NCI-H82 treated with DMSO at 0.1 percent for 48 hours (cell line): Measurements from ENCODE around the gene UBE2E2.

Source experiments
- DNase-seq: peaks from one replicate; lab custom pipeline; 2025; ENCODE audit not compliant: unreplicated experiment; lab: John Stamatoyannopoulos, UW

The UBE2E2 gene

DNA sequence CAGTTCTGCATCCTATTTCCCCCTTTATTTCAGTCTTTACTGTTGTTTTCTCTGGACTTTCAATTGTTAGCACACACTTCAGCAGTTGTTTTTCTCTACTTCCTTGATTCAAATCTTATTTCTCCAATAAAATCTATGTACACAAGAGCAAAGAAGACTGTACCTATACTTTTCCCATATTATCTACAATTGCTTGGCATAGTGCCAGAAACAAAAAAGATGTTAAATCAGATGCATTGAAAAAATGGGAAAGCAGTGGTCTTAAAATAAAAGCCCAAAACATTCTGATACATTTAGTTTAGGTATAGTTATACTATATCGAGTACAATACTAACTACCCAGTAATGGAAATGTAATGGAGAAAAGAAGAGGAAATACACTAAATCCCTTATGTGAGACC, 265.1 kb downstream of the UBE2E2 start:
- DNase-seq: no peak

DNA sequence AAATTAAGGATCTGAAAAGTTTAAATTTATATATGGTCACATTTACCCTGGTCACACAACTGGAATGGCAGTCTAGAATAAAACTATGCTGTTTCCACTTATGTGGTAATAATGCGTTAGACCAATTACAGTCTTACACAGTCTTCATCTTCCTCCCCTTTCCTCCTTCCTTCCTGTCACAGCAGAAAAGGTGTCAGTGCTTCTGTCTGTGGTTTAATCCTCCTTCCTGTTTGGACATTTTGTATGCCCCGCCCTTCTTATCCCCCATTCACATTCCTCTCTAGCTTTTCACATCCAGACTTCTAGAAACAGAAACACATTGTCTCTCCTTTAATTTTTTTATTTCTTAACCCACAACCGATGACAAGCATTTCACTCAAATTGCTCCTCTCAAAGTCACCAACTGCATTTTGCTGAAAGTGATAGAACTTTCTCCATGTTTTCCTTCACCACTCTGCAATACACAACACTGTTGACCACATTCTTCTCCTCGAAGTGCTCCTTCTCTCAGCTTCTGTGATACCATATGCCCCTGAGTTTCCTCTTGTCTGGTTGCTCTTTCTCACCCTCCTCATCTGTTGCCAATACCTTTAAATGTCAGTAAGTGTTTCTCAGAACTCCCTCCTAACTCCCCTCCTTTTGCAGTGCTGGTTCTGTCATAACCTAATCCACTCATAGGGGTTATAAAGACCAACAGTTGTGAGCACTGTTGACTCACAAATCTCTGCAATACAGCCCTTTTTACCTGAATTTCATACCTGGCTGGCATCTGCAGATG, 271.6 kb downstream of the UBE2E2 start:
- no peak for DNase-seq

- DNase-seq: no peak
Observed at GRCh38 chr3:23475446-23475845, 272.3 kb downstream of the UBE2E2 start.

- DNase-seq: no peak
Observed at GRCh38 chr3:23479026-23479425, 275.9 kb downstream of the UBE2E2 start.

GRCh38 chr3:23479615-23480328, 276.6 kb downstream of the UBE2E2 start:
- no peak for DNase-seq

GRCh38 chr3:23480329-23480714, 277.2 kb downstream of the UBE2E2 start:
- DNase-seq: no peak

DNA sequence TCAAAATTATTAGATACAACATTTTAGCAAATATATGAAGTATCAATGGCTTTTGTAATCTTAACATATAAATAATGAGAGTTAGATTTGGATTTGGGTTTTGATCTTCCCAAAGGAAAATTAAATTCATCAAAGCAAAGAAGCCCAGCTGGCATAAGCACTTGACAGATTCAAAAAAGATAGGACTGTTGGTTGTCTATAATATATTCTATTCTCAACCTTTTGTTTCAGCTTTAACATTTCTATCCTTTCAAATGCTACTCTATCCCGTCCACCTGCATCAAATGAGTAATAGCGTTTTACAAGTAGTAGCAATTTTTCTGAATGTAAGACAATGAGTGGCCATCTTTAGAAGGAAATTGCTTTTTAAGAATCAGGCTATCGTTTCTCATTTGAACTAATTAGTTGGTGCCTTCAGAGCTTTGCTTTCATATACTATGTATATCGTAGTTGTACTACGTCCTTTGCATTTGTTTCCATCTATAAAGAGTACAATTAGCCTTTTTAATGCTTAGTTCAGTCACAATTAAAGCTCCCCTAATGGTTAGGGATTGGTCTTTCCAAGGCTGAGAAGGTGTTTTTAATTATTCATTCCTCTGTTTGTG, 278.0 kb downstream of the UBE2E2 start:
- no peak for DNase-seq

- DNase-seq: no peak
Observed at GRCh38 chr3:23481616-23482278, 278.6 kb downstream of the UBE2E2 start.

GRCh38 chr3:23484386-23484785, 281.3 kb downstream of the UBE2E2 start:
- DNase-seq: no peak

- DNase-seq: no peak
Observed at GRCh38 chr3:23485922-23486321, 282.8 kb downstream of the UBE2E2 start.

DNA sequence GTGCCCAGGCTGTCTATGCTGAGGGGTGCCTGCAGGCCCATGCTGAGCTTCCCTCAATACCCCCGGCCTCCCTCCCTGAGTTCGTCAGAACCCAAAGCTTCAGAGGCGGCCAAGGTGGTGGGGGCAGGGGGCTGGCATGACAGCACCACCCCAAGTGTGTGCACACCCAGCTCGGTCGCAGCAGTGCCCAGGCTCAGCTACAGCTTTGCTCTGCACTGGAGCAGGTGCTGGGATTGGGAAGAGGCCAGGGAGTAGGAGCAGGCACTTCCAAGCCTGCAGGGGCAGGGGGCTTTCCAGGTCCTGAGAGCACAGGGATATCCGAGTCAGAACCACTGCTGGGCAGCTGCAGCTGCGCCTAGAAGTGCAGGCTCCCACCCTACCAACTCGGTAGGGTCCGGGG, 283.9 kb downstream of the UBE2E2 start:
- DNase-seq: no peak

DNA sequence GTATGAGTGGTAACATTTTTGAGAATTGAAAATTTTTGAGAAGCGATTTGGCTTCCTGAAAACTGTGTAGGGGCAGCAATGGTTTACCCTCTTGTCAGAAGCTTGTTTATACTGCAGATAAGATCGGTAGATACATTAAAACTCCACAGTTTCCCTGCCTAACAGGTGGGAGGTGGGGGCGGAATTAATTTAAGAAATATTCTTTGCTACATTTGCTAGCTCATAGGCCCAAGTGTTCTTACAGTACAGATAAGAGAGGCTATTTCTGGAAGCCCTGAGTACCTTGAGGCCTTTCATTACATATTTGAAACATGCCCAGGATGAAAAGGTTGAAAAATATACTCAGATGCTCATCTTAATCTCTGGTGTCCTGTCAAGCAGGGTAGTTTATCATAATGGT, 285.5 kb downstream of the UBE2E2 start:
- no peak for DNase-seq

- DNase-seq: no peak
Observed at GRCh38 chr3:23489300-23490158, 286.4 kb downstream of the UBE2E2 start.

GRCh38 chr3:23490459-23490858, 287.3 kb downstream of the UBE2E2 start:
- DNase-seq: no peak

DNA sequence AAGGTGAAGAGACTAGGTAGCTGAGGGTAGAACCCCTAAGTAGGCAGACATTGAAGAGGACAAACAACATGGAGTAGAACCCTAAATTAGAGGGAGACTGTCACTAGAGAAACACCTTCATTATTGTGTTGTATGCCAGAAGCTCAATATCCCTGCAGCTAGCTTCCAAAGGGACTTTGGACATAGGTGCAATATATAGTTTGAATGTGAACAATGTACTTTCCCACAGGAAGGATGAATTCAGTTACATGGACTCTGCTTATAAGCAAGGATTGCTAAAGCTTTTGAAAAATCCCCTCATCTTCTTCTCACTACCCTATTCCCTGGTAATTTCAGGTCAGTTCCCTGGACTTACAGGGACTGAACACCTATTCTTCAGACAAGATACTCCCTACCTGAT, 288.9 kb downstream of the UBE2E2 start:
- no peak for DNase-seq

GRCh38 chr3:23493889-23494288, 290.8 kb downstream of the UBE2E2 start:
- no peak for DNase-seq

- DNase-seq: no peak
Observed at GRCh38 chr3:23494967-23495366, 291.8 kb downstream of the UBE2E2 start.

GRCh38 chr3:23495507-23495906, 292.4 kb downstream of the UBE2E2 start:
- DNase-seq: no peak

GRCh38 chr3:23496165-23496564, 293.0 kb downstream of the UBE2E2 start:
- DNase-seq: no peak

DNA sequence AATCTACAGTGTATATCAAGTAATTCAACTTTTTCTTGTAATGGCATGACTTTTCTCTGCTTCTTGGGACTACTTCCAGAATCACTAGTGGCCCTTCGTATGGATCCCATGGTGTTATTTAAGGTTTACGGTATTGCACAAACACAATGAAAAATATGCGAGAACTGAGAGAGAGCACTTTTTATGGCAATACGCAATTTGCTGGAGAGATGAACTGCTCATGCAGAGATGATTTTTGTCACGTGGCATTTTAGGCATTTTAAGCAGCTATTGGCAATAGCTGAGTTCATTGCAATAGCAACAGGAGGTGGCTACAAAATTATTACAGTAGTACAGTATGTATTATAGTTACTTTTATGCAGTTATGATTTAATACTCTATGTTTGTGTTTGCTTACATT, 294.0 kb downstream of the UBE2E2 start:
- DNase-seq: no peak
